BE2C (cell line): ENCODE data around the gene PDE7B.

Experiments
- DNase-seq: peaks from one replicate; pipeline ENCODE4 v3.0.0-alpha.2; 2020
- H3K27me3 ChIP-seq: fragments of 250-450 bp; sonication (Bioruptor Pico); 2 replicates; pipeline ENCODE4 v1.5.1; 2020; ENCODE audit warnings: mild to moderate bottlenecking
- H3K36me3 ChIP-seq: fragments of 250-450 bp; sonication (Bioruptor Pico); 2 replicates; pipeline ENCODE4 v1.5.1; 2020; ENCODE audit warnings: mild to moderate bottlenecking
- H3K4me1 ChIP-seq: fragments of 250-450 bp; sonication (Bioruptor Pico); 2 replicates; pipeline ENCODE4 v1.5.1; 2020
- H3K4me3 ChIP-seq: 2 replicates; pipeline ENCODE4 v1.5.1; 2011; ENCODE audit warnings: low read depth, low read length
- H3K9me3 ChIP-seq: fragments of 250-450 bp; sonication (Bioruptor Pico); 2 replicates; pipeline ENCODE4 v1.5.1; 2020
- TF ChIP-seq, protein P1 (sequence below): IDR thresholded peaks from 2 replicates; pipeline ENCODE4 v1.5.1; 2012; ENCODE audit warnings: mild to moderate bottlenecking, low read depth, low read length

Gene PDE7B

GRCh38 chr6:135970750-135971149 lies 119.2 kb downstream of the PDE7B start:
- no peaks in the 10 kb centered on the region for H3K9me3 ChIP-seq
- H3K4me3 ChIP-seq = no peak overlapping the region
- no peaks in the 10 kb centered on the region for H3K27me3 ChIP-seq
- no peak for DNase-seq
- H3K4me1 ChIP-seq = no peaks in the 10 kb centered on the region
- TF ChIP-seq, protein P1, sequence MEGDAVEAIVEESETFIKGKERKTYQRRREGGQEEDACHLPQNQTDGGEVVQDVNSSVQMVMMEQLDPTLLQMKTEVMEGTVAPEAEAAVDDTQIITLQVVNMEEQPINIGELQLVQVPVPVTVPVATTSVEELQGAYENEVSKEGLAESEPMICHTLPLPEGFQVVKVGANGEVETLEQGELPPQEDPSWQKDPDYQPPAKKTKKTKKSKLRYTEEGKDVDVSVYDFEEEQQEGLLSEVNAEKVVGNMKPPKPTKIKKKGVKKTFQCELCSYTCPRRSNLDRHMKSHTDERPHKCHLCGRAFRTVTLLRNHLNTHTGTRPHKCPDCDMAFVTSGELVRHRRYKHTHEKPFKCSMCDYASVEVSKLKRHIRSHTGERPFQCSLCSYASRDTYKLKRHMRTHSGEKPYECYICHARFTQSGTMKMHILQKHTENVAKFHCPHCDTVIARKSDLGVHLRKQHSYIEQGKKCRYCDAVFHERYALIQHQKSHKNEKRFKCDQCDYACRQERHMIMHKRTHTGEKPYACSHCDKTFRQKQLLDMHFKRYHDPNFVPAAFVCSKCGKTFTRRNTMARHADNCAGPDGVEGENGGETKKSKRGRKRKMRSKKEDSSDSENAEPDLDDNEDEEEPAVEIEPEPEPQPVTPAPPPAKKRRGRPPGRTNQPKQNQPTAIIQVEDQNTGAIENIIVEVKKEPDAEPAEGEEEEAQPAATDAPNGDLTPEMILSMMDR = no peak
- no peaks in the 10 kb centered on the region for H3K36me3 ChIP-seq

DNA sequence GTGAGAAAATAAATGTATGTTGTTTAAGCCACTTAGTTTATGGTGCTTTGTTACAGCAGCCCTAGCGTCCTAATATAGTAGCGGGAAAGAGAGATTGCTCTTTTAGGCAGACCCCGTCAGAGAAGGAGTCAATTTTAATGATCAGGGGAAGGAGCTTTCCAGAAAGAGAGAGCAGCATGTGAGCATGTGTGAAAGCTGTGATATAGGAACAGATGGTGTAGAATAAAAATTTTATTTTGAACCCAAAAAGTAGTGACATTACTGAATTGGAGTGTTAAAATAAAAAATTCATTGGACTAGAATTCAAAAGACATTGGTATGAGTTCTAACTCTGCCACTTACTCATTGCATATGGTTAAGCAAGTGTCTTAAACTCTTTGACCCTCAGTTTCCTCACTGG lies 119.8 kb downstream of the PDE7B start:
- Histone ChIP-seq H3K4me1 (no peaks in the 10 kb centered on the region), H3K4me3 (no peak overlapping the region), H3K9me3 (no peaks in the 10 kb centered on the region), H3K27me3 (no peaks in the 10 kb centered on the region), H3K36me3 (no peaks in the 10 kb centered on the region)
- DNase-seq = no peak
- TF ChIP-seq, protein P1 = no peak

GRCh38 chr6:135972150-135972549 lies 120.6 kb downstream of the PDE7B start:
- Histone ChIP-seq H3K4me1 (no peaks in the 10 kb centered on the region), H3K36me3 (no peaks in the 10 kb centered on the region), H3K4me3 (no peak overlapping the region), H3K27me3 (no peaks in the 10 kb centered on the region), H3K9me3 (no peaks in the 10 kb centered on the region)
- TF ChIP-seq, protein P1 = no peak
- no peak for DNase-seq

DNA sequence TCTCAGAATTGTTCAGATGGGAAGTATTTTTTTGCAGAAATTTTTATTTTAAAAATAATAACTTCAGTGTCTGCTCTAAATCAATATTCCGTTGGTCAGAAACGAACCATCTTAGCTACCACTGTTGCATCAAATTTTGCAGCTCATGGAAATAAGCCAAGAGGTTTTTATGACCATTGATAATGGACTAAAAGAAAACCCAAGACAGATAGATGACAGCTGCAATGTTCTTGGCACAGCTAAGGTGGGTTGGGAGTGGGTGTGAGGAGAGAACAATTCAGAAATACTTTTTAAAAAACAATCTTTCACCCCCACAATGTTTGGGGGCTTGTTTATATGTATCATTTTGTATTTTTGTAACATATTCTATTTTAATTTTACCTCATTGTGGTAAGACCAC lies 121.1 kb downstream of the PDE7B start:
- Histone ChIP-seq H3K4me3 (no peak overlapping the region), H3K36me3 (no peaks in the 10 kb centered on the region), H3K4me1 (no peaks in the 10 kb centered on the region), H3K27me3 (no peaks in the 10 kb centered on the region), H3K9me3 (no peaks in the 10 kb centered on the region)
- TF ChIP-seq, protein P1 = no peak
- no peak for DNase-seq

DNA sequence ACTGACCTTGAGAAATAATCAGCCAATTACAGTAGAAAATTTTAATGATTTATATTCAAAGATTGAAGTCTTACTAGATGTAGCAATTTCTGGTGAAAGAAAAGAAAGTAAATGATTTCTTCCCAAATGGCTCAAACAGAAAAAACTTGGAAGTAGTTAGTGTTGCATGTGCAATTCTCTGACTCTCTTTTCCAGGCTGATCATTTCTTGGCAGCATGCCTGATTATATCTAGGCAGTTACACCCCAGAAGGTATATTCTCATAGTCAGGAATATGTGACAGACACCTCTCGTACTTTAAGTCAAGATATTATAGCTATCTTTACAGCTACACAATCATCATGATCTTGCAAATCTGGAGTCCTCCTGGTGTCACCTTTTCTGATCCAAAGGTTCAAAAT lies 122.9 kb downstream of the PDE7B start:
- no peaks in the 10 kb centered on the region for H3K4me1 ChIP-seq
- TF ChIP-seq, protein P1 = no peak
- H3K36me3 ChIP-seq = no peaks in the 10 kb centered on the region
- H3K4me3 ChIP-seq = no peak overlapping the region
- DNase-seq = no peak
- no peaks in the 10 kb centered on the region for H3K27me3 ChIP-seq
- no peaks in the 10 kb centered on the region for H3K9me3 ChIP-seq

DNA sequence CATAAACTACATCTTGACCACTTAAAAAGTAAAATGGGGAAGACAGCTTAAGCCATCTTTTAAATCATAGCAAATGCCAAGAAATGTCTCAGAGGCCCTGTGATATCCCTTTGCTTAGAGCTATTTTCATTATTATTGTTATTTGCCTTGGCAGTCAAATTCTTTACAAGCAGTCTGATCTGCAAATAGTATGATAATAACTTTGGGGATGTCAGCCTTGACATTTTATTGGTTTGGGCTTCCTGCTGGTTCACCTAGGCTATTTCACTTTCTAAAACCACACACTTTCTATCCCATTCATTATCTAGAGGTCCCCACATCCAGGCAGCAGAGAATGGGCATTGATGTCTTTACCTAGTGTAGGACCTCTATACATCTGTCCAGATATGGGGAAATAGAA lies 125.1 kb downstream of the PDE7B start:
- DNase-seq = no peak

More for the DNA sequence above, 125.1 kb downstream of the PDE7B start:
- H3K27me3 ChIP-seq = no peaks in the 10 kb centered on the region
- TF ChIP-seq, protein P1 = no peak
- H3K4me3 ChIP-seq = no peak overlapping the region
- no peaks in the 10 kb centered on the region for H3K36me3 ChIP-seq
- H3K4me1 ChIP-seq = no peaks in the 10 kb centered on the region
- H3K9me3 ChIP-seq = no peaks in the 10 kb centered on the region
